Uterus (tissue), 4 donors: Measurements from ENCODE around the gene ZFPL1. TPM values are rescaled to one million over a fixed set of nuclear protein-coding genes. Genes with fewer than 3 reads are reported as not detected.

Experiments used
- DNase-seq, 2 donors: peaks; one replicate each; pipeline ENCODE4 v3.0.0-alpha.2; 2019 to 2020
- H3K27ac ChIP-seq, 2 donors: fragments of 200-600 bp; sonication (generic); 1 replicate in 1 of 2; 2 replicates in 1 of 2; pipeline ENCODE4 v1.5.1; 2016 to 2018
- H3K27me3 ChIP-seq, 2 donors: fragments of 200-600 bp; sonication (generic); one replicate each; pipeline ENCODE4 v1.5.1; 2018 to 2019; ENCODE audit warnings: control low read depth in 1 of 2
- H3K36me3 ChIP-seq, 2 donors: fragments of 200-600 bp; sonication (generic); one replicate each; pipeline ENCODE4 v1.5.1; 2019; ENCODE audit warnings: control low read depth in 1 of 2
- H3K4me1 ChIP-seq, 2 donors: fragments of 200-600 bp; sonication (generic); one replicate each; pipeline ENCODE4 v1.5.1; 2018 to 2019; ENCODE audit warnings: control low read depth in 1 of 2
- H3K4me3 ChIP-seq, 2 donors: fragments of 200-600 bp; sonication (generic); 1 replicate in 1 of 2; 2 replicates in 1 of 2; pipeline ENCODE4 v1.5.1; 2018 to 2019; ENCODE audit warnings: mild to moderate bottlenecking in 1 of 2
- H3K9me3 ChIP-seq, 2 donors: fragments of 200-600 bp; sonication (generic); one replicate each; pipeline ENCODE4 v1.5.1; 2019; ENCODE audit warnings: control low read depth in 1 of 2
- POLR2A ChIP-seq, 2 donors: fragments of 450-650 bp; IDR thresholded peaks; one replicate each; pipeline ENCODE4 v1.6.1; 2016; ENCODE audit warnings: antibody characterized with exemption in 2 of 2, mild to moderate bottlenecking in 1 of 2, moderate library complexity in 1 of 2
- intact Hi-C: fragments of 100-400 bp; cut with DNase I; formaldehyde crosslinking; loops from one replicate; pipeline ENCODE4 v1.15.1; 2023; ENCODE audit warnings: low total_unique reads
- total RNA-seq, 4 donors: library from RNA; depleted of rRNA in 3 of 4; stranded (reverse); fragments of >200 nt in 3 of 4; gene quantifications; one replicate each; pipeline versions ENCODE4 v1.1.0 to v1.2.4, GENCODE V29; 2014 to 2023
- TF ChIP-seq, protein P1 (sequence below), 4 experiments: fragments of 200-600 bp in 2 of 4; fragments of 450-650 bp in 2 of 4; sonication (generic) in 2 of 4; IDR thresholded peaks; one replicate each; pipeline ENCODE4 v1.5.1; 2016 to 2019; ENCODE audit warnings: antibody characterized with exemption in 4 of 4, mild to moderate bottlenecking in 2 of 4, moderate library complexity in 1 of 4
- donor health status: DM: yes; HTN: yes; CAD: no.

The ZFPL1 gene
- total RNA-seq, 4 donors from 2014 or later = 9.0 to 37.5 (median 24.5) TPM

GRCh38 chr11:65059959-65060824 lies 23.8 kb upstream of the ZFPL1 start:
- intact Hi-C loops = no loop called here
- H3K27ac ChIP-seq = no peak overlapping the region
- H3K27me3 ChIP-seq = no peaks in the 10 kb centered on the region
- H3K9me3 ChIP-seq = no peaks in the 10 kb centered on the region
- H3K4me1 ChIP-seq = no peaks in the 10 kb centered on the region
- TF ChIP-seq, protein P1, sequence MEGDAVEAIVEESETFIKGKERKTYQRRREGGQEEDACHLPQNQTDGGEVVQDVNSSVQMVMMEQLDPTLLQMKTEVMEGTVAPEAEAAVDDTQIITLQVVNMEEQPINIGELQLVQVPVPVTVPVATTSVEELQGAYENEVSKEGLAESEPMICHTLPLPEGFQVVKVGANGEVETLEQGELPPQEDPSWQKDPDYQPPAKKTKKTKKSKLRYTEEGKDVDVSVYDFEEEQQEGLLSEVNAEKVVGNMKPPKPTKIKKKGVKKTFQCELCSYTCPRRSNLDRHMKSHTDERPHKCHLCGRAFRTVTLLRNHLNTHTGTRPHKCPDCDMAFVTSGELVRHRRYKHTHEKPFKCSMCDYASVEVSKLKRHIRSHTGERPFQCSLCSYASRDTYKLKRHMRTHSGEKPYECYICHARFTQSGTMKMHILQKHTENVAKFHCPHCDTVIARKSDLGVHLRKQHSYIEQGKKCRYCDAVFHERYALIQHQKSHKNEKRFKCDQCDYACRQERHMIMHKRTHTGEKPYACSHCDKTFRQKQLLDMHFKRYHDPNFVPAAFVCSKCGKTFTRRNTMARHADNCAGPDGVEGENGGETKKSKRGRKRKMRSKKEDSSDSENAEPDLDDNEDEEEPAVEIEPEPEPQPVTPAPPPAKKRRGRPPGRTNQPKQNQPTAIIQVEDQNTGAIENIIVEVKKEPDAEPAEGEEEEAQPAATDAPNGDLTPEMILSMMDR (IDR thresholded peaks at IDR 0.05) = no peak
- no peak for TF ChIP-seq POLR2A (IDR thresholded peaks at IDR 0.05)
- DNase-seq = no peak
- H3K36me3 ChIP-seq = no peaks in the 10 kb centered on the region
- H3K4me3 ChIP-seq = no peak overlapping the region

GRCh38 chr11:65060913-65061408 lies 23.1 kb upstream of the ZFPL1 start:
- intact Hi-C loops = no loop called here

GRCh38 chr11:65063532-65063931 lies 20.5 kb upstream of the ZFPL1 start:
- Histone ChIP-seq H3K9me3 (no peaks in the 10 kb centered on the region), H3K27ac (no peak overlapping the region), H3K36me3 (no peaks in the 10 kb centered on the region), H3K4me3 (no peak overlapping the region), H3K27me3 (no peaks in the 10 kb centered on the region), H3K4me1 (no peaks in the 10 kb centered on the region)
- no peak for DNase-seq
- TF ChIP-seq, protein P1 (IDR thresholded peaks at IDR 0.05) = no peak
- no peak for TF ChIP-seq POLR2A (IDR thresholded peaks at IDR 0.05)
- intact Hi-C loops = no loop called here

More at GRCh38 chr11:65060913-65061408, 23.1 kb upstream of the ZFPL1 start:
- Histone ChIP-seq H3K27ac (no peak overlapping the region), H3K4me1 (no peaks in the 10 kb centered on the region), H3K27me3 (no peaks in the 10 kb centered on the region), H3K4me3 (no peak overlapping the region), H3K9me3 (no peaks in the 10 kb centered on the region), H3K36me3 (no peaks in the 10 kb centered on the region)
- no peak for DNase-seq
- TF ChIP-seq, protein P1 (IDR thresholded peaks at IDR 0.05) = no peak
- TF ChIP-seq POLR2A (IDR thresholded peaks at IDR 0.05) = no peak

- DNase-seq = no peak
- intact Hi-C loops = no loop called here
- no peak overlapping the region for H3K27ac ChIP-seq
- H3K4me1 ChIP-seq = no peaks in the 10 kb centered on the region
- no peak overlapping the region for H3K4me3 ChIP-seq
- no peaks in the 10 kb centered on the region for H3K36me3 ChIP-seq
- H3K9me3 ChIP-seq = no peaks in the 10 kb centered on the region
- TF ChIP-seq, protein P1 (IDR thresholded peaks at IDR 0.05) = no peak
- no peak for TF ChIP-seq POLR2A (IDR thresholded peaks at IDR 0.05)
- no peaks in the 10 kb centered on the region for H3K27me3 ChIP-seq
These were observed 19.2 kb upstream of the ZFPL1 start for GRCh38 chr11:65064847-65065240.

GRCh38 chr11:65065851-65066250 lies 18.2 kb upstream of the ZFPL1 start:
- intact Hi-C loops = no loop called here
- DNase-seq = no peak
- no peak for TF ChIP-seq POLR2A (IDR thresholded peaks at IDR 0.05)
- TF ChIP-seq, protein P1 (IDR thresholded peaks at IDR 0.05) = no peak

More at GRCh38 chr11:65065851-65066250, 18.2 kb upstream of the ZFPL1 start:
- H3K9me3 ChIP-seq = no peaks in the 10 kb centered on the region
- H3K4me1 ChIP-seq = no peaks in the 10 kb centered on the region
- H3K27me3 ChIP-seq = no peaks in the 10 kb centered on the region
- no peak overlapping the region for H3K27ac ChIP-seq
- no peak overlapping the region for H3K4me3 ChIP-seq
- no peaks in the 10 kb centered on the region for H3K36me3 ChIP-seq
